ENCODE data around the gene CCDC97.
"Not testable (repeated sequence)": the region's sequence is repeated elsewhere in the genome, so short reads cannot be mapped to it uniquely, and the experiment has no call there.

The CCDC97 gene

DNA sequence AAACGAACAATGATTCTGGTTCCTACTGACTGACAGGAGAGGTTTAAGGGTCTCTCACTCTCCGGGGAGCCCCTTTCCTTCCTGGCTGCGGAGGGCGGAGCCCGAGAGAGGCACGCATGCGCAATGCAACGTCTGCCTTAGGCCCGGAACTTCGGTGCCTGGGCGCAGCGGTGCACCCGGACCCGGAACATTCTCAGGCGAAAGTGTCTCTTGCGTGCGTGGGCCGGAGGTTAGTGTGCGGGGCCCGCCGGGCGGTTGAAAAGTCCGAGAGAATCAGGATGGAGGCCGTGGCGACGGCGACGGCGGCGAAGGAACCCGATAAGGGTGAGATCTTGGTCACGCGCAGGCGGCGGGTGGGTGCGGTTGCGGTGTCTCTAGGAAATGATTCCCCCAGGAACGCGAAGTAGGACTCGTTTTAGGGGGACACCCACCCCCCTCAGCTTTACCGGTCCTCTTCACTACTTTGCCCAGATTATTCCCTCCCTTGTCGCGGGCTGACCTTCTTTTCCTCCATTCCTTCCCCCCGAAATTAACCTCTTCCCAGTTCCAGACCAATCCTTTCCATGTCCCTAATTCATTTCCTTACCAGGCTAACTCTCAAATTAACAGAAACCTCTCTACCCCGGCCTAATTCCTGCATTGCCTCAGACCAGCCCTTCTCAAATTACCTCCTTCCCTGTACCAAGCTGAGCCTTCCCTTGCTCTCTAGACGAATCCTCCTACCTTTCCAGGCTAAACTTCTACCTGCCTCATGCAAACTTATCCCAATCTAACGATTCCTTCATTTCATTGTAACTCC, at the start of gene CCDC97:
CCDC97 (plus strand) TSS at position 140 of the 799 bp plus-strand sequence; CDS start at position 279, 139 bp downstream.
- peak; percentile 95 for DNase-seq (ENCODE audit: low spot score)

DNA sequence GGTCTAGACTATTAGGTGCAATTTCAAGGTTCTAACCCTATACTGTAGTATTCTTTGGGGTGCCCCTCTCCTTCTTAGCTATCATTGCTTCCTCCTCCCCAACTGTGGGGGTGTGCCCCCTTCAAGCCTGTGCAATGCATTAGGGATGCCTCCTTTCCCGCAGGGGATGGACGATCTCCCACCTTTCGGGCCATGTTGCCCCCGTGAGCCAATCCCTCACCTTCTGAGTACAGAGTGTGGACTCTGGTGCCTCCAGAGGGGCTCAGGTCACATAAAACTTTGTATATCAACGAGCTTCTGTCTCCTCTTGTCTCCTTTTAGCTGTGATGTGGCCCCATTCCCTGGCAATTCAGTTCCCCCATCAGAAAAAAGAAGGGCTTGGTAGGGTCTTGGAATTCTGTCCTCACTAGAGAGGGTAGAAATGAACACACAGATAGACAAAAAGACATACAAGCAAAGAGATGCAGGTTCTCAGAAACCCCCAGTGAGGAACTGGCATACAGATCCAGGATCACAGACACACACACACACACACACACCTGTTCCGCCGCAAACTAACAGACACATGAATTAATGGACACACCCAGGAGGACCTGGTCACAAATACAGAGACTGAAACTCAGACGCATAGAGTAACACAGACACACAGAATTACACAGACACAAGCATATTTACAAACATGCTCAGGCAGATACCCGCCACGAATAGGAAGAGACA, 48.3 kb upstream of the CCDC97 start:
- DNase-seq (ENCODE audit: low spot score), result no peak

DNA sequence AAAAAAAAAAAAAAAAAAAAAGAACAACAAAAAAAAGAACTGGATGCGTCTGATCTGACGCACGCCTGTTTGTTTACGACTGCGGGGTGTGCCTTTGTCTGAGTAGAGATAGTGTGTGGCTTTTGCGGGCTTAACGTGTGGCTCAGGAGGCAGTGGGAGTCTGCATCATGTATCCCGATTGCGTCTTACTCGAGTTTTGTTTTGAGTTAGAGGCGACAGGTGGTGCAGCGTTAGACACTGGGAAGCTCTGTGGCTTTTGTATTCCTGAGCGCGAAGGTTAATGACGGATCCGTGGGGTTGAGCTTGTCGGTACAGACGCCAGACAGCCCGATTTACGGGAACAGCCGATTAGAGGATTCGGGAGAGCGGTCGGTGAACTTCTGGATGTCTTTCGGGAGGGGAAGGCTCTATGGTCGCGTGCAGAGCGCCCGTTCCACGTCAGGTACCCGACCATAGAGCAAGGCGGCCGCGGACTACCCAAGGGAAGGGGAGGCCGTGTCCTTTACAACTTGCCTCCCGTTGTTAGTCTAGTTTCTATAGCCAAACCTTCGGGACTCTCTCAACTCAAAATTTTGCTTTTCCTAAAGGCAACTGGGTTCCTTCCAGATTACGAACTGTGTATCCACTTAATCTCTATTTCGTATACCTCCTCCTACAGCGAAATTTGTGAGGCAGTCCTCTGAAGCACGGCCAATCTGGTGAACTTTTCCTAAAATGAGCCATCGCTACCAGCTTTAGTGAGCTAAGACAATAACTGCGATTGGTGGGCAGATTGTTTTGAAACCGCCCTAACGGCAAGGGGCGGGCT, 46.7 kb upstream of the CCDC97 start:
- peak; percentile 45 for DNase-seq (ENCODE audit: low spot score)

DNA sequence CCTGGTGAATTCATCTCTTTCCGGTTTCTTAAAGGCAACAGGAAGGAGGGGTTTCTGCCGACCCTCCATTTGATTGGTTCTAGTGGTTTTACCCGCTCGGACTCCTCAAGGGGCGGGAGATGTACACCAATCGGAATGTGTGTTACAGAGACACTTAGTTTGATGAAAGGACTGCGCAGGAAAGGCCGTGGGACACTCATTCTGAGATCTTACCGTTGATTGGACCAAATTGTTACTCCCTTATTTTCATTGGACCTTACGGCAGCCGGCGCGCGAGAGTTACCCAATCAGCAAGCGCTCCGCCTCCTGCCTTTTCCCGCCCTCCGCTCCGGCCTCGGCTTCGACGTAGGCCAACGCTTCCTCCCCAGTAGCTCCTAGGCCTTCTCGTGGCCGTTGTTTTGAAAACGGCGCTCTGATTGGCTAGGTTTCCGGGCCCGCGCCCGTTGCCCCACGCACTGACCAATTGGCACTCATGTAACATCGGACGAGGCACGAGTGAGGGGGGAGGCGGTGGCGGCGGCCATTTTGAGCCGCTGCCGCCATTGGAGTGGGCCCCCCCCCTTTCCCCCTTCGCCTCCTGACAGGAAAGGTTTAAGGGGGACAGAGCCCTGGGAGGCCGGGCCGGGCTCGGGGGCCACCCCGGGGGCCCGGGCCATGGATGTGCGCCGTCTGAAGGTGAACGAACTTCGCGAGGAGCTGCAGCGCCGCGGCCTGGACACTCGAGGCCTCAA, 46.0 kb upstream of the CCDC97 start, which contains the start of gene HNRNPUL1:
HNRNPUL1 (plus strand) TSS at position 523 of the 731 bp plus-strand sequence; CDS start at position 655, 132 bp downstream.
- peak; percentile 100 for DNase-seq (ENCODE audit: low spot score)

DNA sequence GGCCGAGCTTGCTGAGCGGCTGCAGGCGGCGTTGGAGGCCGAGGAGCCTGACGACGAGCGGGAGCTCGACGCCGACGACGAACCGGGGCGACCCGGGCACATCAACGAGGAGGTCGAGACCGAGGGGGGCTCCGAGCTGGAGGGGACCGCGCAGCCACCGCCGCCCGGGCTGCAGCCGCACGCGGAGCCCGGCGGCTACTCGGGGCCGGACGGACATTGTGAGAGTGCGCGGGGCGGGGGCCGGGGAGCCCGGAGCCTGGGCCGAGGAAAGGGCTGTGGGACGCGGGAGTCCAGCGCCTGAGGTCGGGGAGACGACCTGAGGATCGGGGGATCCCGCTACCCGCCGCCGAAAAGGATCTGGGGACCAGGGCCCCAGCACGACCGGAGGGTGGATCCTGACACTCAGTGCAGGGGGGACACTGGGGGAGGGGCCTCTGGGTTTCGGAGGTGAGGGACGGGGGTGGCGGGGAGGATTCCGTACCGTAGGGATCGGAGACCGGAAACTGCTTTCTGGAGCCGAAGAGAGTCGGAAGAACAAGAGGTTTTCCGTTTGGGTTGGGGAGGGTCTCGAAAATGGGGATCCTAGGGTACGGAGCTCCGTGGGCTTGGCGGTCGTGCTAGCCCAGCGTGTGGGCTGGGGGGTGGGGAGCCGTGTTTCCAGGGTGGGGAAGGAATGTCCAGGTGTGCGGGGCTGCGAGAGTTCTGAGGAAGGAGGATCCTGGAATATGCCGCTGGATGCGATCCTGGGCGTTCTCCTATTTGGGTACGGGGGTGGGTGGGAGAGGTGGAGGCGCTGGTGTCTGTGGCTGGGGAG, 45.2 kb upstream of the CCDC97 start:
- peak; percentile 32 for DNase-seq (ENCODE audit: low spot score)

DNA sequence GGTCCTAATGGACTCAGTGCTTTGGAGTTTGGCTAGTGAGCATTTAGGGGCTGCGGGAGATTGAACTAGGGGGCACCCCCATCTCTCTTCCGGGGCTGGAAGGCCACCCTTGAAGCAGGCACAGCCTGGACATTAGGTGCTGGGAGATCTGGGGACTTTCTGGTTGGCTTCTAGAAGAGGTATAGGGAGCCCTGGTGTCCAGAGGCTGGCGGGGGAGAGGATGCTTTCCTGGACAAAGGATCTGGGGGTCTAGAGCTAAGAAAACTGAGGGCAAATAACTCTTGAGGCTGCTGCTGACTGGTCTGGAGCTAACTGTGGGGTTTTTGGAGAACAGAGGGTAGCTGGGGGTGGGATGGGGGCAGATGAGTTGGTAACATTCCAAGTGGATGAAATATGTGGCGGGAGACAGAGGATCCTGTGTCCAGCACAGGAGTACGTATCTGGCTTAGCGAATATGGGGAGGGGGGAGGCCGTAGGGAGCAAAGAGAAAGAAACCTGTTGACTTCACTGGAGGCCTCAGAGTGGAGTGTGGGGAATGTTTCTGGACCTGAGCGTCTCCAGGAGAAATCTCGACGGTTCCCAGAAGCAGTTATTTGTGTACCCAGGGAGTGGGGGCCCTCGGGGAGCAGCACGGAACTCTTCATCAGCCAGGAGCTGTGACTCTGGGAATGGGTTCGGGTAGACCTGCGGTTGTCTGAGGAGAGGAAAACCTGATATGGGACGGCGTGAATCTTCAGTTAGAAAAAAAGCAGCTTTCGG, 44.4 kb upstream of the CCDC97 start:
- peak; percentile 13 for DNase-seq (ENCODE audit: low spot score)

DNA sequence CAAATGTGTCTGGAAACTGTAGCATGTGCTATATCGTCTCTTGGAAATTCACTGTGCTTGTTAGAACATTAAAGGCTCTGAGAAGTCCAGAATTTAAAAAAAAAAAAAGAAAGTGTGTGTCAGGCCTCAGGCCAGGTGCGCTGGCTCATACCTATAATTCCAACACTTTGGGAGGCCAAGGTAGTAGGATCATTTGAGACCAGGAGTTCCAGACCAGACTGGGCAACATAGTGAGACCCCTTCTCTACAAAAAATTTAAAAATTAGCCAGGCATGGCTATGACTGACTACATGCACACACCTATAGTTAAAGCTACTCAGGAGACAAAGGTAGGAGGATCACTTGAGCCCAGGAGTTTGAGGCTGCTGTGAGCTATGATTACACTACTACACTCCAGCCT, 40.9 kb upstream of the CCDC97 start:
- DNase-seq (ENCODE audit: low spot score), result no peak

DNA sequence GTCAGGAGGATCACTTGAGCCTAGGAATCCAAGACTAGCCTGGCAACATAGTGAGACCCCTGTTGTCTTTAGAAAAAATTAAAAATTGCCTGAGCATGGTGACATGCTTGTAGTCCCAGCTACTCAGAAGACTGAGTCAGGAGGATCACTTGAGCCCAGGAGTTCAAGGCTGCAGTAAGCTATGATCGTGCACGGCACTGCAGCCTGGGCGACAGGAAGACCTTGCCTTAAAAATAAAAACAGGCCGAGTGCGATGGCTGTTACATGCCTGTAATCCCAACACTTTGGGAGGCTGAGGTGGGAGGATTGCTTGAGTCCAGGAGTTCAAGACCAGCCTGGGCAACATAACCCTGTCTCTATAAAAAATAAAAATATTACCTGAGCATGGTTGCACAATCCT, 40.4 kb upstream of the CCDC97 start:
- DNase-seq (ENCODE audit: low spot score), result no peak

DNA sequence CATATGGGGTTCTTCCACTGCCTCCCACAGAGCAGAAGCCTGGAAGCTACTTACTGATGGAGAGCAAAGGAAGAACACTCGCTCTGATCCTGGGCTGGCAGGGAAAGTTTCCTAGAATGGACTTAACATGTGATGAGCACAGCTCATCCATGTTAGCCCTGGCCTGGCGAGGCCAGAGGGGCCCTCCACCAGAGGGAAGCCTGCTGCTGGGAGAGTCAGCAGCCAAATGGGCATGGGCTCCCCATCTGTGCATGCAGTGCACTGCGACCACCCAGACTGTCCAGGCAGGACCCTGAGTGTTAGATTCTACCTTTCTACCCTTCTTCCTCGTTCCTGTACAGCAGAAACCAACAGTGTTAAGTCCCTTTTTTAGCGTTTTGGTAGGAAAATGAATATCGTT, 36.9 kb upstream of the CCDC97 start:
- no peak for DNase-seq (ENCODE audit: low spot score)

DNA sequence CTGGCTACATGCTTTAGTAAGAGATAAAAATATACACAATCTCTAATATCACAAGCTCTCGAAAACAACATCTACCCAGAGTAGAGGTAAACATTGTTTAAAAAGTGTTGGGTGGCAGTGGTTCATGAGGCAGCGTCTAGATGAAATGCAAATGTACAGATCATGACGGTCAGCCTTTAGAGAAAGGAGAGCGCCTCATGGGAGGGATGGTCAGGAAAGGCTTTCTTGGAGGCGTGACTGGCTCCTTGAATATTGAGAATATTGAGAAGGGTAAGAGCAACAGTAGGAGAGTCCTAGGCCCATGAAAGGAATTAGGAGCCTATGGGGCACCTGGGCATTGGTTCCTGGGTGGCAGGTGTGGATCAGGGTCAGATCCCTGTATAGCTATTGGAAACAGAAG, 35.2 kb upstream of the CCDC97 start:
- DNase-seq (ENCODE audit: low spot score), result no peak

DNA sequence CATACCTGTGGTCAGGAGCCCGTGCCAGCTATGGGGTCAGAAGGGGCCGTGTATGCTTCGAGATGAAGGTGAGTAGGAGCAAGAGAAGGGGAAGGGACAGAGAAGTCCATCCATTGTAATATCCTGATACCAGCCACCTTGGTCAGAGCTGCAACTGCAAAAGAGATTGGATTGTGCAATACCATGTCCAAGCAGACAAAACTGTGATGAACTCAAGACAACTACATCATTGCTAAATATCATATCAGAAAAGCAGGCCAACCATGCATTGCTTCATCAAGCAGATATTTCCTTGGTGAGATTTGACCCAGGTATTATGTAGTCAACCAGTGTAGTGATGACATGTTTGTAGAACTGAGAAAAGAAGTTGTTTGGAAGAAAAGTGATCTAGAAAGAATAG, 33.7 kb upstream of the CCDC97 start:
- no peak for DNase-seq (ENCODE audit: low spot score)

DNA sequence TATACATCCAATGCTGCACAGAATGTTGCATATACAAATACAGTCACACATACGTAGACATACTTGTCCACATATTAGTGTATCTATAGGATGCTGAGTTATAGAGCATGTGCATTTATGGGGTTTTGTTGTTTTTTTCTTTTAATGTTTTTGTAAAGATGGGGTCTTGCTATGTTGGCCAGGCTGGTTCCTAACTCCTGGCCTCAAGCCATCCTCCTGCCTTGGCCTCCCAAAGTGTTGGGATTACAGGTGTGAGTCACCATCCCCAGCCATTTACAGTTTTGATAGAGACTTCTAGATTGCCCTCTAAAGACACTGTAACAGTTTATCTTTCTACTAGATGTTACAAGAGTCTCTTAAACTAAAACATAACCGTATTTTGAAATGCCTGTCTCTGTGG, 31.5 kb upstream of the CCDC97 start:
- no peak for DNase-seq (ENCODE audit: low spot score)

DNA sequence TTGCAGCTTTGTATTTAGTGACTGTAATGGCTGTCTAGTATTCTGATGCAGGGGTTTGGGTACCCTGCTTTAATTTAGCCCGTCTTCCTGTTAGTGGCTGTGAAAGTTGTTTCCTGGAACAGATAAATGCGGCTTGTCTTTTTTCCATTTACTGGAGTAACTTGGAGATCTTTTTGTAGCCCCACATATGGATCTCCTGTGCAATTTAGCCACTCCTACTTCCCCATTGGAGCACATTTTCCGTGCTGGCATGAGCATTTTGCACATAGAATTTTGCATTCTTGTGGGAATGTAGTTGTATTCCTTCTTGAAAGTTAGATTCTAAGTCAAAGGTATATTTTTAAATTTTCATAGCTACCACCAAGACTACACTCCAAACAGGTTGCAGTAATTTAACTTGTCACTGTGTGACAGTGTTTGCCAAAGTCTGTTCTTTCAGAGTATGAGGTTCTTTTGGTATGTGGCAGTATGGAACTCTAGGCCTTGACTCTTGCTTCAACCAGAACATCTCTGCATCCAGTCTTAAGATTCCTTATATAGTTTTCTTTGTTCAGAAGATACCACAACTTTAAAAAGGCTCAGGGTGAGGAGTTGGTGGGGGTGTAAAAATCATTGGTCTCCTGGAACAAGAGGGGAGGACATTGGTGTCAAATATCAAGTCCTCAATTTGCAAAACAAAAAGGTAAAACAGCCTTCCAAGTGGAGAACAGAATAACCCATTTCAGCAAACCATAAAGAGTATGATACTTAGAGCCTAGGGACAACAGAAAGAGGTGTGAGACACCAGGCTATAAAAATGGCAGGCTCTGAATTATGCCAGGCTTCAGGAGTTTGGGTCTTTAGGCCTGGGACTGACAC, 21.1 kb upstream of the CCDC97 start:
- no peak for DNase-seq (ENCODE audit: low spot score)

DNA sequence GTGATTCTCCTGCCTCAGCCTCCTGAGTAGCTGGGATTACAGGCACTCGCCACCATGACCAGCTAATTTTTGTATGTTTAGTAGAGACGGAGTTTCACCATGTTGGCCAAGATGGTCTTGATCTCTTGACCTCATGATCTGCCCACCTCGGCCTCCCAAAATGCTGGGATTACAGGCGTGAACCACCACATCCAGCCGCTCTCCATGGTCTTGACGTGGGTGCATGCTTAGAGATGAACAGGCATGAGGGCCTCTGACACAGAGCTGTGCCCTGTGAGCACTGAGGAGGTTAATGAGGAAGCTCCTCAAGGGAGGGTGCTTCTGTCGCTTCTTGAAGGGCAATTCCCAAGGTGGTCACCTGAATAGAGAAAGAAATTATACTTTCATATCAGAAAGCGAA, 20.2 kb upstream of the CCDC97 start:
- not testable (repeated sequence) for DNase-seq (ENCODE audit: low spot score)

DNA sequence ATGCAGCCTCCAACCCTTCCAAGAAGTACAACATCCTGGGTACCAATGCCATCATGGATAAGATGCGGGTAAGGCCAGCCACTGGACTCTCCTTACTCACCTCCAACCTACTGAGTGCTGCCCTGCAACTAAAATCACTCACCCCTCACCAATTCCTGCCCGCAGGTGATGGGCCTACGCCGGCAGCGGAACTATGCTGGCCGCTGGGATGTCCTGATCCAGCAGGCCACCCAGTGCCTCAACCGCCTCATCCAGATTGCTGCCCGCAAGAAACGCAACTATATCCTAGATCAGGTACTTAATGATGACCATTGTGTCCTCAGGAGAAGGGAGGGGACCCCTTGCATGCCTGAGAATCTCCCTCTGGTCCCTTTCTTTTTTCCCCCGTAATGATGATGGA, 15.6 kb upstream of the CCDC97 start:
- DNase-seq (ENCODE audit: low spot score), result no peak

DNA sequence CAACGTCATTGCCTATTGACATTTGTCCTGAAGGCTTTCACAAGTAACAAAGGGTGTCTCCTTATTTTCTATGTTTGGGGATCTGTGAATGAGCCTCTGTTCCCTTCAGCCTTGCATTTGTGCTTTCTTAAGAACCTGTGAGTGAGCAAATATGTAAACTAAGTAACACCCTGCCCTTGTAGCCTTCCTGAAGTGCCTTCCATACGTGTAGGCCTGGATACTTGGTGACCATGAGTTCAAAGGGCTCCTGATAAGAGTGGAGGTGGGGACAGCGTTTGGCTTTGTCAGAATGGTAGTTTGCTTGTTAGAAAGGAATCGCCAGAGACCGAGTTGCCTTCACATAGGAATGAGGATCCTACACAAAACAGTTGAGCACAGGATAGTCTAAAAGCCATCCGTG, 14.5 kb upstream of the CCDC97 start:
- no peak for DNase-seq (ENCODE audit: low spot score)

DNA sequence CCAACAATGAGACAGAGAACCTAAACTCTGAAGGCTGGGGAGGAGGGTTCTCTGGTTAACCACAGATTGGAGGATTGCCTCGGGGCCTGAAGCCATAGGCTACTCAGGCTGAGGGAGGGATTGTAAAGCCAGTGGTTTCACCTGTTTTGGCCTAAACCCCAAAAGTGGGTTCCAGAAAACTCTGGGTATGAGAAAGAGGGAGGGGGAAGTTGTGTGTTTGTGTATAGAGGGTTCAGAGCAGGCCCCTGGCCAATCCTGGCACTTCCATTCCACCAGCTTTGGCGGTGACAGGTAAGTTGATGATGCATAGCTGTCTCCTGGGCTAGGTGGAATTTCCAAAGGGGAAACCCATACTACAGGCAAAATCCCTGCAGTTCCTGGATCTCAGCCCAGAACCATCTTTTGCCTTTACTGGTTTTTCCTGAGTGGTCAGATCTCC, 13.5 kb upstream of the CCDC97 start:
- no peak for DNase-seq (ENCODE audit: low spot score)

DNA sequence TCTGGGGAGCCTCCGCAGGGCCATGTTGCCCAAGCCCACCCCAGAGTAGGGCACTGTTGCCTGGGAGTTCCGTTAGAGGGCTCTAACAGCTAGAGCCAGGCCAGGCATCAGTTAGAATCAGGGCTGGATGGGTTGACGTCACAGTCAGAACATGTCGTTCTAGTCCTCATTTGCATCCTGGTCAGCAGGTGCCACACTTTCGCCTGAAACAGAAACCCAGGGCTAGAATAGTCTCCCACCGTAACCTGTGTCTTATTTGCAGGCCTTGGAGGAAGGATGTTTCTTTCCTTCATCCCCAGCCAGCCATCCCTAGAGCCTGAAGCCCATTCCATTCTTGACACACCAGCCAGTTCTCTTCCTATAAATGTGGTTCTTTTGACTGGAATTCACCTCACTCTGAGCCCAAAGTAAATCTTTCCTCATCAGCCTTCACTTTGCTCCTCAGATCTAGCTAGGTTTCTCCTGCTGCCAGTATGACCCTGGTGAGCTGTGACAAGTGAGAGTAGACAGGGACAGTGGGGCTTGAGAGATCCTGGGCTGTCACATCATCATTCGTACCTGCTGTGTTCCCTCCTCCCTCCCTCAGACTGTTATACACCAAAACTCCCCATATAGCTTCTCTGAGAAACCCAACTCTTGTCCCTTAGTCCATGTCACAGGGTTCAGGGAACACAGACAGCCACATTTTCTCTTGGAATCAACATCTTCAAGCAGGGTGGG, 12.2 kb upstream of the CCDC97 start:
- no peak for DNase-seq (ENCODE audit: low spot score)

Data from AG08395 (cell line).